ENCODE results near the gene GALK2.
"Not testable (repeated sequence)": the region's sequence is repeated elsewhere in the genome, so short reads cannot be mapped to it uniquely, and the experiment has no call there.

The GALK2 gene

GRCh38 chr15:49287481-49287880 lies 117.4 kb downstream of the GALK2 start:
- no peak for DNase-seq

- no peak for DNase-seq
Measured at GRCh38 chr15:49288391-49288790, 118.3 kb downstream of the GALK2 start.

- DNase-seq: no peak
Measured at GRCh38 chr15:49290191-49290590, 120.1 kb downstream of the GALK2 start.

GRCh38 chr15:49293941-49294340 lies 123.9 kb downstream of the GALK2 start:
- no peak for DNase-seq

GRCh38 chr15:49296258-49296657 lies 126.2 kb downstream of the GALK2 start:
- DNase-seq: no peak

GRCh38 chr15:49297584-49297983 lies 127.5 kb downstream of the GALK2 start:
- no peak for DNase-seq

GRCh38 chr15:49300856-49301255 lies 130.8 kb downstream of the GALK2 start:
- no peak for DNase-seq

GRCh38 chr15:49301562-49301961 lies 131.5 kb downstream of the GALK2 start:
- DNase-seq: no peak

GRCh38 chr15:49303003-49303402 lies 133.0 kb downstream of the GALK2 start:
- DNase-seq: no peak

- no peak for DNase-seq
Measured at GRCh38 chr15:49306551-49306950, 136.5 kb downstream of the GALK2 start.

- no peak for DNase-seq
Measured at GRCh38 chr15:49308686-49309085, 138.6 kb downstream of the GALK2 start.

GRCh38 chr15:49309889-49310288 lies 139.8 kb downstream of the GALK2 start:
- no peak for DNase-seq

GRCh38 chr15:49313650-49314049 lies 143.6 kb downstream of the GALK2 start:
- DNase-seq: no peak

- no peak for DNase-seq
Measured at GRCh38 chr15:49314716-49315115, 144.7 kb downstream of the GALK2 start.

- no peak for DNase-seq
Measured at GRCh38 chr15:49315391-49315823, 145.4 kb downstream of the GALK2 start.

GRCh38 chr15:49320351-49320750 lies 150.3 kb downstream of the GALK2 start:
- no peak for DNase-seq

GRCh38 chr15:49323207-49323606 lies 153.2 kb downstream of the GALK2 start:
- no peak for DNase-seq

- DNase-seq: no peak
Measured at GRCh38 chr15:49327927-49328326, 157.9 kb downstream of the GALK2 start.

GRCh38 chr15:49328941-49329340 lies 158.9 kb downstream of the GALK2 start:
- no peak for DNase-seq

GRCh38 chr15:49330166-49330565 lies 160.1 kb downstream of the GALK2 start:
- DNase-seq: no peak

- DNase-seq: no peak
Measured at GRCh38 chr15:49331442-49331841, 161.4 kb downstream of the GALK2 start.

- no peak for DNase-seq
Measured at GRCh38 chr15:49331951-49332350, 161.9 kb downstream of the GALK2 start.

- no peak for DNase-seq
Measured at GRCh38 chr15:49339656-49340055, 169.6 kb downstream of the GALK2 start.

- no peak for DNase-seq
Measured at GRCh38 chr15:49343546-49343945, 173.5 kb downstream of the GALK2 start.

- not testable (repeated sequence) for DNase-seq
Measured at GRCh38 chr15:49354439-49354838, 184.4 kb downstream of the GALK2 start.

GRCh38 chr15:49361370-49361769 lies 191.3 kb downstream of the GALK2 start:
- no peak for DNase-seq
